Sciatic nerve (tissue), 2 donors: ENCODE data around the gene HERC2. TPM values are rescaled to one million over a fixed set of nuclear protein-coding genes. Genes with fewer than 3 reads are reported as not detected.
"Not testable (repeated sequence)": the region's sequence is repeated elsewhere in the genome, so short reads cannot be mapped to it uniquely, and the experiment has no call there.

Experiments
- ATAC-seq: fragments of 200-7000 bp; cut with Tn5 transposase; one replicate; pipeline ENCODE4 v1.9.1; 2020; ENCODE audit warnings: mild to moderate bottlenecking, moderate library complexity
- DNase-seq: peaks from one replicate; pipeline ENCODE4 v3.0.0-alpha.2; 2020; ENCODE audit warnings: low spot score
- intact Hi-C: fragments of 100-400 bp; cut with DNase I; formaldehyde crosslinking; loops from one replicate; pipeline ENCODE4 v1.14.2; 2022
- total RNA-seq: library from RNA; stranded (reverse); fragmentation: NEBNext Ultra II Directional; extraction: Animal tissue kit (Norgen Biotek cat#: 25700); gene quantifications from one replicate; pipeline ENCODE4 v1.2.1, GENCODE V29; 2021
- donor health status: DM: no; HTN: no; CAD: no.
- donor health status: DM: no; HTN: no; CAD: no.

HERC2 gene
- total RNA-seq, 1 donor from 2014 or later = 84.9 TPM

GRCh38 chr15:28288830-28289693 lies 32.9 kb downstream of the HERC2 start:
- intact Hi-C loops, DNase-seq, ATAC-seq: not testable (repeated sequence)

GRCh38 chr15:28286659-28287058 lies 35.3 kb downstream of the HERC2 start:
- ATAC-seq, intact Hi-C loops, DNase-seq: not testable (repeated sequence)

- intact Hi-C loops = no loop called here
- ATAC-seq = no peak
- no peak for DNase-seq
Measured at GRCh38 chr15:28286031-28286430, 35.9 kb downstream of the HERC2 start.

- DNase-seq (no peak), ATAC-seq (no peak)
- intact Hi-C loops = no loop called here
Measured at GRCh38 chr15:28281876-28282275, 40.1 kb downstream of the HERC2 start.

GRCh38 chr15:28274635-28275034 lies 47.3 kb downstream of the HERC2 start:
- DNase-seq = no peak
- no peak for ATAC-seq
- intact Hi-C loops = no loop called here

- DNase-seq = no peak
- ATAC-seq = no peak
- intact Hi-C loops = no loop called here
Measured at GRCh38 chr15:28273873-28274610, 47.9 kb downstream of the HERC2 start.

GRCh38 chr15:28273468-28273867 lies 48.5 kb downstream of the HERC2 start:
- intact Hi-C loops = no loop called here
- ATAC-seq (no peak), DNase-seq (no peak)

- intact Hi-C loops = no loop called here
- ATAC-seq (no peak), DNase-seq (no peak)
Measured at GRCh38 chr15:28272587-28272986, 49.4 kb downstream of the HERC2 start.

- DNase-seq (no peak), ATAC-seq (no peak)
- intact Hi-C loops = no loop called here
Measured at GRCh38 chr15:28271697-28272260, 50.2 kb downstream of the HERC2 start.

- DNase-seq (no peak), ATAC-seq (no peak)
- intact Hi-C loops = no loop called here
Measured at GRCh38 chr15:28269097-28269496, 52.9 kb downstream of the HERC2 start.

- intact Hi-C loops = no loop called here
- ATAC-seq (no peak), DNase-seq (no peak)
Measured at GRCh38 chr15:28267727-28268126, 54.3 kb downstream of the HERC2 start.

GRCh38 chr15:28265334-28266019 lies 56.5 kb downstream of the HERC2 start:
- no peak for ATAC-seq
- intact Hi-C loops = no loop called here

GRCh38 chr15:28264166-28264565 lies 57.8 kb downstream of the HERC2 start:
- DNase-seq = no peak
- intact Hi-C loops = no loop called here
- no peak for ATAC-seq

More at GRCh38 chr15:28265334-28266019, 56.5 kb downstream of the HERC2 start:
- no peak for DNase-seq

- DNase-seq (no peak), ATAC-seq (no peak)
- intact Hi-C loops = no loop called here
Measured at GRCh38 chr15:28262438-28262837, 59.5 kb downstream of the HERC2 start.

- ATAC-seq (no peak), DNase-seq (no peak)
- intact Hi-C loops = no loop called here
Measured at GRCh38 chr15:28260722-28261121, 61.3 kb downstream of the HERC2 start.

GRCh38 chr15:28260317-28260716 lies 61.7 kb downstream of the HERC2 start:
- ATAC-seq = no peak
- no peak for DNase-seq

GRCh38 chr15:28255965-28256364 lies 66.0 kb downstream of the HERC2 start:
- intact Hi-C loops = no loop called here
- DNase-seq (no peak), ATAC-seq (no peak)

More at GRCh38 chr15:28260317-28260716, 61.7 kb downstream of the HERC2 start:
- intact Hi-C loops = no loop called here

- no peak for ATAC-seq
- intact Hi-C loops = no loop called here
- no peak for DNase-seq
Measured at GRCh38 chr15:28252831-28253230, 69.1 kb downstream of the HERC2 start.

- DNase-seq (no peak), ATAC-seq (no peak)
- intact Hi-C loops = no loop called here
Measured at GRCh38 chr15:28246605-28247004, 75.4 kb downstream of the HERC2 start.
